DMS 273 (cell line): ENCODE results near the gene DDC.
"Not testable (repeated sequence)": the region's sequence is repeated elsewhere in the genome, so short reads cannot be mapped to it uniquely, and the experiment has no call there.

Experiments used
- DNase-seq: peaks from one replicate; lab custom pipeline; 2025; ENCODE audit not compliant: unreplicated experiment; lab: John Stamatoyannopoulos, UW

Gene DDC

GRCh38 chr7:50589364-50589763 is 24.2 kb upstream of the DDC start:
- DNase-seq: no peak

GRCh38 chr7:50588937-50589336 is 23.7 kb upstream of the DDC start:
- peak; percentile 44 for DNase-seq

GRCh38 chr7:50587737-50588136 is 22.5 kb upstream of the DDC start:
- DNase-seq: no peak

- DNase-seq: no peak
Measured at GRCh38 chr7:50584793-50585408, 19.7 kb upstream of the DDC start.

- DNase-seq: no peak
Measured at GRCh38 chr7:50584386-50584785, 19.2 kb upstream of the DDC start.

- DNase-seq: peak; percentile 15
Measured at GRCh38 chr7:50583295-50583694, 18.1 kb upstream of the DDC start.

GRCh38 chr7:50582271-50582670 is 17.1 kb upstream of the DDC start:
- DNase-seq: not testable (repeated sequence)

- DNase-seq: peak; percentile 23
Measured at GRCh38 chr7:50580666-50581065, 15.5 kb upstream of the DDC start.

GRCh38 chr7:50580057-50580456 is 14.9 kb upstream of the DDC start:
- DNase-seq: no peak

- not testable (repeated sequence) for DNase-seq
Measured at GRCh38 chr7:50578105-50578504, 12.9 kb upstream of the DDC start.

GRCh38 chr7:50577569-50577968 is 12.4 kb upstream of the DDC start:
- DNase-seq: no peak

GRCh38 chr7:50576388-50576787 is 11.2 kb upstream of the DDC start:
- DNase-seq: not testable (repeated sequence)

- DNase-seq: no peak
Measured at GRCh38 chr7:50567715-50568261, 2.6 kb upstream of the DDC start.

- no peak for DNase-seq
Measured at GRCh38 chr7:50565977-50566376, 772 bp upstream of the DDC start.

- no peak for DNase-seq
Measured at GRCh38 chr7:50565559-50565916, 333 bp upstream of the DDC start.

- DNase-seq: no peak
Measured at GRCh38 chr7:50564171-50564570, 1.0 kb downstream of the DDC start.

GRCh38 chr7:50562136-50562535 is 3.1 kb downstream of the DDC start:
- peak; percentile 64 for DNase-seq

- DNase-seq: peak; percentile 78
Measured at GRCh38 chr7:50560865-50561351, 4.3 kb downstream of the DDC start.

GRCh38 chr7:50559881-50560280 is 5.3 kb downstream of the DDC start:
- DNase-seq: no peak

GRCh38 chr7:50558294-50559053 is 6.7 kb downstream of the DDC start:
- DNase-seq: no peak

GRCh38 chr7:50557099-50557498 is 8.1 kb downstream of the DDC start:
- DNase-seq: no peak

GRCh38 chr7:50556247-50556991 is 8.8 kb downstream of the DDC start:
- no peak for DNase-seq
